GM18858 (cell line): ENCODE measurements around the gene CSK.

Experiments
- ATAC-seq: cut with Tn5 transposase; IDR thresholded peaks from one replicate; pipeline ENCODE4 v1.9.1; 2021; ENCODE audit not compliant: unreplicated experiment

The CSK gene

DNA sequence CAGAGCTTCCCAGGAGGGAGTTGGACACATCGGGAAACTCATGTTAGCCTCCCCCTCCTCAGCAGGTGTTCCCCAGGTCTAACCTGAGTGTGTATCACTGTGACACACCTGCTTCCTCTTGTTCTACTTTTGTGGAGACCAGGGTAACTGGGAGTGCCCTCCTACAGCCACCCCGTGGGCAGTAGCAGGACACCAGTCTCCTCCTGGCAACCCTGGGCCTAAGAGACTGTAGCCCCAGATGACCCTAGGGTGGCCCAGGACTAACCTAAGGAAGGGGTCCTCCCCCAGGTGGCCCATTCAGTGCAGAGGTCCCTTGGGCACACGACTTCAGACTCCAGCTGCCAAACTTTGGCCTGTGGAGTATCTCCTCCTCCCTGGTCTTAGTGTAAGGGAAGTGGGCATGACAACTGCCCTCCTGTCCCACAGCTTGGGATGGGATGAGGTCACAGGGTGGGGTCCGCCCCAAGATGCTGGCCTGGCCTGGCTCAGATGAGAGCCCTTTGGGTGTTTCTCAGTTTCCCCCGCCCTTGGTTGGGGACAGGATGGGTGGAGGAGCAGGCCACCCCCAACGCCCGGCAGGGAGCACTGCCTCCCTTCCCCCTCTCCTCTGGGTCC is 4.8 kb downstream of the CSK start:
- no peak for ATAC-seq

DNA sequence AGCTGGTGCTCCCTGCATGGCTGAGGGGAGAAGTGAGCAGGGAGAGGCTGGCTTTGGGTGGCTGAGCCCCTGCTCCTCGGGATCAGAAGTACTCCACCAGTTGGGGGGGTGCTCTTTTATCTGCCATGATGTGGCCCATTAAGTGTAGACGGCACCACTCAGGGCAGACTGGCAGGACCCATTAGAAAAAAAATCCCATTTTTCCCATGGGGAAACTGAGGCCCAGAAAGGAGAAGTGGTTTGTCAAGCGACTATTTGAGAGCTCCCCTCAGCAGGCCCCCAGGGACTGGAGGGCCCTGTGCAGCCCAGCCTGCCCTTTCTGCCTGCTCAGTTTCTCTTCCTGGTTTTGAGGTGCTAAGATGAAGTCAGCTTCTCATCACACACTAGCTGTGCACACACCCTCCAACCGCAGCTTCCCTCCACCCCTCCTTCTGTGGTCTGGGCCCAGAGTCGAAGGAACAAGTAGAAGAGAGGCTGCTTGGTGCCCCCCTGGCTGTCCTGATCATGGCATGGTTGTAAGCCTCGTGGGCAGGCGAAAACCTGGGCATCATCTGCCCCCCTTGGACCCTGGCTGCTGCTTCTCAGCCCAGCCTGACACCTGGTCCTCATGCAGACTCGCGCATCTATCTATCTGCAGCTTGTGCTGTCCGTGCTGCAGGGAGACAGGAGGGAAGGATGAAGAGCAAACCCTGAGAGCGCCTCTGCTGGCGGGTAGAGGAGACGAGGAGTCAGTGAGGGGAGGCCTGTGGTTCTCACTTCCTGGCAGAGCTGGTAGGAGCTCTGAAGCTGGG is 5.6 kb downstream of the CSK start:
- peak; percentile 27 for ATAC-seq

DNA sequence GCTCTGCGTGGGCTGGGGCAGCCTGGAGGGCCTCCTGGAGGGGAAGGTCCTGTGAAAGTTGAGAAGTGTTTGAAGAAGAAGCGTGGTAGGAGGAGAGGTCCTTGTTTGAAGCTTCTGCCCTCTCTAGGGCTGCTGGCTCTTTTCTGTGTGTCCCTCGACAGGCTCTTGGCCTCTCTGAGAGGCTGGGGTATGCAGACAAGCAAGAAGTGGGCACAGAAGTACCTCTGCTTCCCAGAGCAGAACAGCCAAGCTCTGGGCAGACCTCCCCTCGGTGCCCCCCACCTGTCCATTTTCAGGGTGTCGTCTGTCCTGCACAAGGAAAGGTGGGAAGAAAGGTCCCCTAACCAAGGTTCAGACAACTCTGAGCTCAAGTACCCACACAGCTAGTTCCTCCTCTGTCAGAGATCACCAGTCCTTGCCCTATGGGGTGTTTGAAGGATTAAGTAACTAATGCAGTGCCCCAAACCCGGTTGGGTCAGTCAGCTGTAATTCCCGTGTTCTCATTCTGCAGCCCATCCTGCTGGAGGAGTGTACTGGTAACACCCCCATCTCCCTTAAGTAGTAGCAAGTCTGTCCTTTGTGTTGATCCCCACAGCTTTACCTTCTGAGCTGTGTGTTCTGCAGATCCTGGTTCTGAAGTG is 6.3 kb downstream of the CSK start:
- ATAC-seq: no peak

DNA sequence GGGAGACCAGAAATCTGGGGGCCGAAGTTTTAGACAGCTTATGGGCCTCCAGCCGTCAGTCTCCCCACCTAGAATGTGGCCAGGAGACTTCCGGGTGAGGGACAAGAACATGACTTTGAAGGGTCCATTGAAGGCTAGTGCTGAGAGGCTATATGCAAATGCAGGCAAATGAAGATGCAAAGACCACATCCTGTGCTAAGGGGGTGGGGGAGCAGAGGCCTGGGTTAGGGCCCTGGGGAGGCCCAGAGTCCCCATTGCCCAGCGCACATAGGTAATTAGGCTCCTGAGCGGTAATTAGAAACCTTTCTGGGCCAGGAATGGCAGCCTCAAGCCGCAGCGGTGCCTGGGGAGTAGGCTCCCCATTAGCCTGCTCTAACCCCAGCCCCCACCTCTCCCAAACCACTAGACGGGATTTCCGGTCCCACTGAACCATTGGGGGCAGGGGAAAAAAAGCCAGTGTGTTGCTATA is 6.8 kb downstream of the CSK start:
- ATAC-seq: no peak

DNA sequence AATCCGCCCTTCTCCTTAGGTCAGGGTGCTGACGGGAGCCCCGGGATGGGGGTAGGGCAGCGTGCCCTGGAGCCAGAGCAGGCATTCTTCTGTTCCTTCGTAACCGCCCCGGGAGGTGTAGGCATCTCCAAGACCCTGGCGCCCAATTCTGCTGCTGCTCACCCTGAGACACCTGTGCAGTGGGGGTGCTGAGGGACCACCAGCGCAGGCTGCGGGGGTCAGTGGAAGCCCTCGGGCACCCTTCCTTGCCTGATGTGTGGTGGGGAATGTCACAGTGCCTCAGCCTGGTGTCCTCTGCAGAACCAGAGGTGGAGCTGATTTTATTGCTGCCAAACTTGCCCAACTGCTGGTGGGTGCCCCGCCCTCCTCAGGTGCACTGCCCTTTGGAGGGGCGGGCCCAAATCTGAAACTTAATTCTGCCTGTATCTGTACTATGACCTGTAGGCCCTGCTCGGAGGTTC is 7.3 kb downstream of the CSK start:
- ATAC-seq: no peak

DNA sequence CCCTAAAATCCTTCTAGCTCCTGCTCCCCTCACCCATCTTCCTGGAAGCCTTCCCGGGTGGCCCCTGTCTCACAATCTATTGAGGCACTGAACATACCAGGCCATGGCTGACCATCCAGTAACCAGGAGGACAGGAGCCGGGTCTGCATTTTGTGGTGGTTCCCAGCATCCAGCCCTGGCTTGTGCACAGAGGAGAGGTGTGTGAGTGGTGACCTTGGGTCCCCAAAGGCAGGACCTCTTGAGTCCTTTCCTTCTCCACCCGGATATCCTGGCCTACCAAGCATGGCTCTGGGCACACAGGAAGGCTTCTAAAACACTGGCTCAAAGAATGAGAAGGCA is 7.8 kb downstream of the CSK start:
- no peak for ATAC-seq

DNA sequence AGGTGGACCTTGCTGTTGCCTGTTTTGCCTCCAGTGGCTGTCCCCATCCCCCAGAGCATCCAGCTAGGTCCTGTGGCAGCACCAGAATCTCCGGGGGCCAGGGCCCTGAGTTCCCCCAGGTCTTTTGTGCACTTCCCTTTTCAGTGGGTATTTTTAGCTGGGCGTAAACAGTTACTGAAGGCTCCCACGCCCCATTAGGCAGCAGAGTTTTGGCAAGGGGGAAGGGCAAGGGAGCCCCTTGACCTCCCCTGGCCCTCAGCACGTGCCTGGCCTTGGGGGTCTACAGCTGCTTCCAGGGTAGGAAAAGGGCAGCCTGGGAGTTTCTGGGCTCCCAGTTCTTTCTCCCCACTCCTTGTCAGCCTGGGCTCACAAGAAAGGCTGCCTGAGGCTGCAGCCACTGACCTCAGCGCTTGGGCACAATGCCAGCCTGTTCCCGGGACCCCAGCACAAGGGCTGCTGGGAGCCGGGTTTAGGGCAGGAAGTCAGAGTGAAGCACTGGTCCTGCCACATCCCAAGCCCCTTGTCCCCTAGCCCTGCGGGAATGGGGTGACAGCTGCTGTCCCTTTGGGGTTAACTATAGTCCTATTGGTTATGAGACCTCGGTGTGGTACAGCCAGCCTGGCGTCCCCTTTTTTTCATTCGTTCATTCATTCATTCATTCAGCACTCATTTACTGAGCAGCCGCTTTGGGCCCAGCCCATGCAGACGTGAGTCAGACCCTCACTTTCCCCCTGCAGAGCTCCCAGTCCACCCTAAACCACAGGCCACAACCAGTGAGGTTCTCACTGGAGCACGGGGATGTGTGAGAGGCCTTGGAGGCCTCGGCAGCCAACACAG is 8.4 kb downstream of the CSK start:
- ATAC-seq: no peak

DNA sequence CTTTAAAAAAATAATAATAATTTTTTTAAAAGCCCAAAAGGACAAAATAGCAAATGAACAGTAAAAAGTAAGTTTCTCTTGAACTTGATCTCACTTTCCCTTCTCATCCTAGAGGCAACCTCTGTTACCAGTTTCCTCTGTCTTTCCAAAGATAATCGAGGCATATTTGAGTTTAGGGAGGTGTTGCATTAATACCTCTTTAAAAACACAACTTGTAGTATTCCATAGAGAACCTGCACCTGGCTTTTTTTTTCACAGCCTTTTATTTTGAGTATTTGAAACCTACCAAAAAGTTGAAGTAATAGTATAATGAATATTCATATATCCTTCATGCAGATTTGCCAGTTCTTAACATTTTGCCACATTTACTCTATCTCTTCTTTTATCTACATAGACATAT is 9.1 kb downstream of the CSK start:
- no peak for ATAC-seq

DNA sequence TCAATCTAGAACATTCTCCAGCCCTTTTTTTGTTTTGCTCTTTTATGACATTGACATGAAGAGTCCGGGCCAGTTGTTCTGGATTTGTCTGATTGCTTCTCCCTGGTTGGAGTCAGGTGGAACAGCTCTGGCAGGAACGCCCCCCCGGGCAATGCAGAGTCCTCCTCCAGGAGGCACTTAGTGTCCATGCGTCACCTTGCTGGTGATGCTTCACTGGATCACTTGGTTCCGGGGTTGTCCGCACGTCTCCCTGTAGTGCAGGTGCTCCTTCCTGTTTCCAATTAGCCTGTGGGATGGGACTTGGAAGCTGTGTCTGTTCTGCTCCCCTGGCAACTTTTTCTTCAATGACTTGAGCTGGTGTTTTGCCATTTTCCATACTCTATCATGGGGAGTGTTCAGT is 9.8 kb downstream of the CSK start:
- ATAC-seq: no peak

DNA sequence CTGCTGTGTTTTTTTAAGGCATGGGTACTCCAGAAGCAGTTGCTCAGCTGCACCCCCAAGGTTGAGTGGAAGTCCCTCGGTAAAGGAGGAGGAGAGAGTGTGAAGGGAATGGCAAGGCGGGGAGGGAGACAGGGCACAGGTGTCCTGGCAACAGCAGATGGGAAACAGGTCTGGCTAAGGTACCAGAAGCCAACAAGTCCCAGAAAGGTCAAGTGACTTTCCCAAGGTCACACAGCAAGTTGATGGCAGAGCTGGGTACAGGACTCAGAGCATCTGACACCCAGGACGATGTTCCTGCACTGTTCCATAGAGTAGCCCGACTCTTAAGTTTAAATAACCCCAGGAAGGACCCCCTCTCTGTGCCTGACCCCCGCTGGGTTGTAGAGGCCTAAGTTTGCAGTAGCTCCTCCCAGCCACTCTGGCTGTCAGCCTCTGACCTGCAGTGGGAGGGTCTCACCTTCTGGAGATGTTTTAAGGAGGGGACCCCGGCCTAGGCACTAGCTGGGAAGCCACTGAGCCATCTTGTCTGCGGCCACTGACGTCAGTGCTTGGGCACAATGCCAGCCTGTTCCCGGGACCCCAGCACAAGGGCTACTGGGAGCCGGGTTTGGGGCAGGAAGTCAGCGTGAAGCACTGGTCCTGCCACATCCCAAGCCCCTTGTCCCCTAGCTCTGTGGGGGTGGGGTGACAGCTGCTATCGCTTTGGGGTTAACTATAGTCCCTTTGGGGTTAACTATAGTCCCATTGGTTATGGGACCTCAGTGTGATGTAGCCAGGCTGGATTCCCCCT is 10.5 kb downstream of the CSK start:
- ATAC-seq: no peak

DNA sequence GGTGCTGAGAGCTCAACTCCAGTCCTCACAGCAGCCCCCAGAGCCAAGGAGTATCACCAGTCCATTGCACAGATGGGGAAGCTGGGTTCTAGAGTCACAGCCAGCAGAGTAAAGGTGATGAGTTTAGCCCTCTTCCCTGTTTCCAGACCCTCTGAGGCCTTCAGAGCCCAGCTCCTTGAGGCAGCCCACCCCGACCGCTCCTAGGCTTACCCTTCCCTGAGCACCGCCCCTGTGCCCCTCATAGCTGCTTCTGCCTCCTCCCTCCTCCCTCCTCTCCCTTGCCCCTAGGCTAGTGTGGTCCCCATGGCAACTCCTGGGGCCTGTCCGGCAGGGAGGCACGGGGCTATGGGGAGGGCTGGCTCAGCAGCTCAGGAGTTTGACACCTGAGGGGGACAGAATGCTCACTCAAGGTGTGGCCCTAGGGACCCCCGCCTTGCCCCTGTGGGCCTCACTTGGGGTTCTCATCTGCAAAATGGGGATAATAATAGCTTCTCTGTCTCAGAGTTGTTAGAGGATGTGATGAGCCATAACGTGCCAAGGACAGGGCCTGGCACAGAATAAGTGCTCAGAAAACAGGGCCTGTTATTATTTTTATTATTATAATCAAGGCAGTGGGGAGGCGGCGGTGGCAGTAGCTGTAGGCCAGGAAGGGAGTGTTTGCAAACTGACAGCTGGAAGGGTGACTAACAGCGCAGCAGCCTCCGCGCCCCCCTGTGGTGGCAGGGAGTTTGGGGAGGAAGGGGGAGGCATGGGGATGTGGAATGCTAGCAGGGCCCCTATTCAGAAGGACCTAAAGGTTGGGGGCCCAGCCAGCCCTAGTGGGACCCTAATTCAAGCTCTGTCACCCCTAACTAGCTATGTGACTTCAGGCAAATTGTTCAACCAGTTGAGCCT is 11.5 kb downstream of the CSK start:
- no peak for ATAC-seq

DNA sequence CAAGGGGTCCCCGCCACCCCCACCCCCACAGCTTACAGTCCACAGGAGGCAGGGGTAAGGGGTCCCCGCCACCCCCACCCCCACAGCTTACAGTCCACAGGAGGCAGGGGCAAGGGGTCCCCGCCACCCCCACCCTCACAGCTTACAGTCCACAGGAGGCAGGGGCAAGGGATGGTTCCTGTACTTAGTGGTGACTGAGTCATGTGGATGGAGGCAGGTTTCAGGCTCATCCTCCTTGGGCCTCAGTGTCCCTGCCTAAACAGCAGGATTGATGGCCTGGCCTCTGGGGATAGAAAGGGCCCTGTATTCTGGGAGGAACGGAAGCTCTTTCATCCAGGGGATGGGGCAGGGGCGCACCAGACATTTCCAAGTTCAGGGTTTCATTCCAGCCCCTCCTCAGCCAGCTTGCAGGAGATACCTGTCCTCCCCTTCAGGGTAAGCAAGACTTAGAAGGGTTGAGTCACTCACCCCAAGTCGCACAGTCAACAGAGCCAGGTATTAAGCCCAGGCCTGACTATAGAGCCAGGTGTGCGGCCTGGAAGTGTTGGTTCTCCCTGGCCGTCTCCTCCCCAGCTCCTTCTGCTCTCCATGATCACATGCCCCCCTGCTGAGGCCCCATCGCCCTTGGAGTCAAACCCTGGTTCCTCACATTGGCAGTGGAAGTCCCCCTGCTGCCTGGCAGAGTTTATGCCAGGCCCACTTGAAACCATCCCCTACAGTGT is 12.5 kb downstream of the CSK start:
- no peak for ATAC-seq

DNA sequence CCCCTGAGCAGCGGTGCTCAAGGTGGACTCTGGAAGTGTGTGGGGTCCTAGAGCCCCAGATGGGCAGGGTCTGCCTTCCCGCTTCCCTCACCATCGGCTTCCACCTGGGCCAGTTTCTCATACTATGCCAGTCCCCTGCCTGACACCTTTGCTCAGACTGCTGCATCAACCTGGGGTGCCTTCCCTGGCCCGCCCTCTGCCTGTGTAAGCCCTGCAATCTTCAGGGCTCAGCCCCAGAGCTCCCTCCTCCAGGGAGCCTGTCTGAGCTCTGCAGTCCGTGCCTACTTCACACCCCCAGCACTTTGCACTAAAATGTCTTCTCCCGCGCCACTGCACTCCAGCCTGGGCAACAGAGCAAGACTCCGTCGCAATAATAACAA is 13.1 kb downstream of the CSK start:
- ATAC-seq: no peak

DNA sequence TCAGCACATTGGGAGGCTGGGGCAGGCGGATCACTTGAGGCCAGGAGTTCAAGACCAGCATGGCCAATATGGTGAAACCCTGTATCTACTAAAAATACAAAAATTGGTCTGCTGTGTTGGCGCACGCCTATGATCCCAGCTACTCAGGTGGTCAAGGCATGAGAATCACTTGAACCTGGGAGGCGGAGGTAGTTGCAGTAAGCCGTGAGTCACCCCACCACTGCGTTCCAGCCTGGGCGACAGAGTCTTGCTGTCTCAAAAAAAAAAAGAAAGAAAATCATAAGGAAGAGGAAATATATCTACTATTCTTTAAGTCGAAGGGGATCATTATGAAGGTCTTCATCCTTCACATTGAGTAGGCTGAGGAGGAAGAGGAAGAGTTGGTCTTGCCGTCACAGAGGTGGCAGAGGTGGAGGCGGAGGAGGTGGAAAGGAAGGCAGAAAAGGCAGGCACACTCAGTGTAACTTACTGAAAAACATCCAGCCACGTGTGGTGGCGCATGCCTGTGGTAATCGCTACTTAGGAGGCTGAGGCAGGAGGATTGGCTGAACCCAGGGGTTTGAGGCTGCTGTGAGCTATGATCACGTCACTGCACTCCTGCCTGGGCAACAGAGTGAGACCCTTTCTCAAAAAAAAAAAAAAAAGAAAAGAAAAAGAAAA is 14.2 kb downstream of the CSK start:
- no peak for ATAC-seq

DNA sequence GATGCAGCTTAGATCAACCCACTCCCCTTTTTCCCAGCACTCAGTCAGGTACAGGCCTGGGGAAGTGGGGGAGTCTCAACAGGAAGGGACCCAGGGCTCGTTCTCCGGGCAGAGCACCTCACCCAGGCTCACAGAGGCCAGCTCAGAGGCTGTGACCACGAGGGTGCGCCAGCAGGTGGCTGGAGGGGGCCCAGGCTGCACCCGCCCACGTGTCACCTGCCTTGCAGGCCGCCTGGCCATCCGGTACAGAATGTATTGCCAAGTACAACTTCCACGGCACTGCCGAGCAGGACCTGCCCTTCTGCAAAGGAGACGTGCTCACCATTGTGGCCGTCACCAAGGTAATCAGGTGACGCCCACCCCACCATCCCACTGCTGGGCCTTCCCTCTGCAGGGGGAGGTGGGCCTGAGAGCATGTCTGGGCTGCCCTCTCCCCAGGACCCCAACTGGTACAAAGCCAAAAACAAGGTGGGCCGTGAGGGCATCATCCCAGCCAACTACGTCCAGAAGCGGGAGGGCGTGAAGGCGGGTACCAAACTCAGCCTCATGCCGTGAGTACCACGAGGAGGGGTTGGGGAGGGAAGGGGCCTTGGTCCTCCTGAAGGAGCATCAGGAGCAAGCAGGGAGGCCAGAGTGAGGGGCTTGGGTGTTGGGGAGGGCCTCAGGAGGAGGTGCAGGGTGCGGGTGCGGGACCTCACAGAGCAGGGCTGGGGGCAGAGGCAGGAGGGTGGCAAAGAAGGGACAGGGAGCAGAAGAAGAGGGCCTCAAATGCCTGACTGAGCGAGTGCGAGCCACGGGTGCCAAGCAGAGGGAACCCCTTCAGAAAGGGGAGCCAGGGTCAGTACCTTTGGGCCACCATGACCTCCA is 16.7 kb downstream of the CSK start:
- no peak for ATAC-seq

DNA sequence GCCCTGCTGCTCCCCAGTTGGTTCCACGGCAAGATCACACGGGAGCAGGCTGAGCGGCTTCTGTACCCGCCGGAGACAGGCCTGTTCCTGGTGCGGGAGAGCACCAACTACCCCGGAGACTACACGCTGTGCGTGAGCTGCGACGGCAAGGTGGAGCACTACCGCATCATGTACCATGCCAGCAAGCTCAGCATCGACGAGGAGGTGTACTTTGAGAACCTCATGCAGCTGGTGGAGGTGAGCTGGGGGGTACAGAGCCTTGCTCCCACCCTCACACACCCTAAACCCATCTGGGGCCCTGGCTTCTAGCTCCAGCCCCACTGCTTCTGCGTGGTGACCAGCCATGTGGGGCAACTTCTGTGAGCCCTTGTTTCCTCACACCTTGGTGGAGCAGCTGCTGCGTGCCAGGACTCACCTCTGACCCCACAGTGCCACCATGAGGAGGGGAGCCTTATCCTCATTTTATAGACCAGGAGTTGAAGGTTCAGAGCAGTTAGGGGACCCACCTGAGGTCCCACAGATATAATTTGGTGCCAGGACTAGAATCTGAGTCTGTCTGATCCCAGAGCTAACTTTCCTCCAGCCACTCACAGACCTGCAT is 17.5 kb downstream of the CSK start:
- ATAC-seq: no peak
